Endothelial cell of hepatic sinusoid (primary cell): ENCODE results near the gene S100A2.

Experiments
- in situ Hi-C: cut with HindIII; loops from 2 replicates; pipeline ENCODE4 v1.10.0; 2017; ENCODE audit warnings: low sequenced_read_pairs

S100A2 gene

GRCh38 chr1:153565529-153566374 lies at the start of gene S100A2:
S100A2 (minus strand) TSS chr1:153565844; CDS start chr1:153563877, 1,967 bp downstream.
- in situ Hi-C loops, result no loop called here

- in situ Hi-C loops, result no loop called here
Observed at GRCh38 chr1:153615406-153615805, 49.8 kb upstream of the S100A2 start.

- in situ Hi-C loops, result no loop called here
Observed at GRCh38 chr1:153614906-153615305, 49.3 kb upstream of the S100A2 start.

GRCh38 chr1:153614189-153614900 lies 48.7 kb upstream of the S100A2 start:
- in situ Hi-C loops, result no loop called here

GRCh38 chr1:153613406-153613805 lies 47.8 kb upstream of the S100A2 start:
- in situ Hi-C loops, result no loop called here

- in situ Hi-C loops, result no loop called here
Observed at GRCh38 chr1:153612755-153613331, 47.2 kb upstream of the S100A2 start, which contains the start of gene S100A16. S100A16 (minus strand) TSS chr1:153613137; CDS start chr1:153608151, 4,986 bp downstream.

GRCh38 chr1:153612111-153612754 lies 46.6 kb upstream of the S100A2 start:
- in situ Hi-C loops, result no loop called here

- in situ Hi-C loops, result no loop called here
Observed at GRCh38 chr1:153611356-153611755, 45.7 kb upstream of the S100A2 start.

- in situ Hi-C loops, result no loop called here
Observed at GRCh38 chr1:153610811-153611301, 45.2 kb upstream of the S100A2 start.

GRCh38 chr1:153610334-153610733 lies 44.7 kb upstream of the S100A2 start:
- in situ Hi-C loops, result no loop called here

GRCh38 chr1:153609585-153609907 lies 43.9 kb upstream of the S100A2 start:
- in situ Hi-C loops, result no loop called here

- in situ Hi-C loops, result no loop called here
Observed at GRCh38 chr1:153608742-153609584, 43.3 kb upstream of the S100A2 start.

GRCh38 chr1:153608089-153608682 lies 42.5 kb upstream of the S100A2 start:
- in situ Hi-C loops, result no loop called here

GRCh38 chr1:153607381-153607780 lies 41.7 kb upstream of the S100A2 start:
- in situ Hi-C loops, result no loop called here

- in situ Hi-C loops, result no loop called here
Observed at GRCh38 chr1:153606194-153606593, 40.5 kb upstream of the S100A2 start.

GRCh38 chr1:153602749-153603148 lies 37.1 kb upstream of the S100A2 start:
- in situ Hi-C loops, result no loop called here

GRCh38 chr1:153599847-153600246 lies 34.2 kb upstream of the S100A2 start:
- in situ Hi-C loops, result no loop called here

GRCh38 chr1:153598309-153599172 lies 32.9 kb upstream of the S100A2 start:
- in situ Hi-C loops, result no loop called here

- in situ Hi-C loops, result no loop called here
Observed at GRCh38 chr1:153597206-153597605, 31.6 kb upstream of the S100A2 start.
